ENCODE data around the gene TMED6. TPM values are rescaled to one million over a fixed set of nuclear protein-coding genes. Genes with fewer than 3 reads are reported as not detected.

The TMED6 gene
- total RNA-seq, 2 donors from 2014 or later, result 0.51 to 0.57 TPM

- intact Hi-C loops (cut with DNase I), result no loop called here
Measured at GRCh38 chr16:69327585-69328310, 23.8 kb downstream of the TMED6 start.

GRCh38 chr16:69326172-69326873, 25.3 kb downstream of the TMED6 start:
- intact Hi-C loops (cut with DNase I), result no loop called here
- peak; percentile 29 for DNase-seq (ENCODE audit: low spot score)

More at GRCh38 chr16:69327585-69328310, 23.8 kb downstream of the TMED6 start:
- DNase-seq (ENCODE audit: low spot score), result peak; percentile 45

DNA sequence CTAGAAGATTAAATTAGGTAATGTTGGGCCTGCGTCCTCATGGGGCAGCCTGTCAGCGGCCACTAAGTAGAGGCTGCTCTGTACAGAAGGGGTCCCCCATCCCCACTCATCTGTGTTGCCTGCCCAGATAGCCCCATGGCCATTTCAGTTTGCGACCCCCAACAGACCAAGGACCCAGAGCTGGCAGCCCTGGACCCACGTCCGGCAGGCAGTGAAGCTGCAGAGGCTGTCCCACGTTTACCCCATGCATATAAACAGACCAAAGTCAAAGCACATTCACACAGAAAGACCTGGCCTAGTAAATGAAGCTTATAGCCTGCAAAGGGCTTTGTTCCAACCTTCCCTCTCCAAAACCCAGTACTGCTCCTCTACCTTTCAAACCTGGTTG, 25.8 kb downstream of the TMED6 start:
- intact Hi-C loops (cut with DNase I), result no loop called here
- peak; percentile 15 for DNase-seq (ENCODE audit: low spot score)

DNA sequence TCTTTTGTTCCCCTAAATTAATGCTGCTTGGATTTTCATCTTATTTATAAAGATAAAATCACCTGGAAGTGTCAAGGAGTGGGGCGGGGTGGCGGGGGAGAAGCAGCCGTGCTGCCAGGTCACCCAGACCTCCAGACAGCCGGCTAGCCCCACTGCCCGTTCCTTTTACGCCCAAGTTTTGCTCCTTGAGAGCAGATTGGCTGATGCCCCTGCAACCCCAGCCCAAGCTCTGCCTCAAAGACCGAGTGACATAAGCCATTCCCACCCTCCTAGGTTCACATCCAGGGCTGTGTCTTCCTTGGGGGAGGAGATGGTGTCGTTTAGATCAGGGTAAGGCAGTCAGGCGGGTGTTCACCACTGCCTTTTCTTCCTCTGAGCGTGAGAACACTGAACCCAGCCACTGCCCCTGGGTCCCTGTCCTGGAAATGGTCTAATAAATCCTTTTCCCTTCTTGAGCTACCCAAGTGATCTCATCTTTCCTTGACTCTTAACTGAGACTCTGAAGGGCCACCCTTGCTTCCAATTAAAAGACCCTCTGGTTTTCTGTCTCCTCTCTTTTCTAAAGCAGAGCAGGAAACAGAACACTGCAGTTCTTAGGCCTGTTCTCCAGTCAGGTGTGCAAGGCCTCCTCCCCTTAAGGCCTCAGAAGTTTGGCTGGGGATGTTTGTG, 26.9 kb downstream of the TMED6 start:
- intact Hi-C loops (cut with DNase I), result no loop called here
- peak; percentile 76 for DNase-seq (ENCODE audit: low spot score)

DNA sequence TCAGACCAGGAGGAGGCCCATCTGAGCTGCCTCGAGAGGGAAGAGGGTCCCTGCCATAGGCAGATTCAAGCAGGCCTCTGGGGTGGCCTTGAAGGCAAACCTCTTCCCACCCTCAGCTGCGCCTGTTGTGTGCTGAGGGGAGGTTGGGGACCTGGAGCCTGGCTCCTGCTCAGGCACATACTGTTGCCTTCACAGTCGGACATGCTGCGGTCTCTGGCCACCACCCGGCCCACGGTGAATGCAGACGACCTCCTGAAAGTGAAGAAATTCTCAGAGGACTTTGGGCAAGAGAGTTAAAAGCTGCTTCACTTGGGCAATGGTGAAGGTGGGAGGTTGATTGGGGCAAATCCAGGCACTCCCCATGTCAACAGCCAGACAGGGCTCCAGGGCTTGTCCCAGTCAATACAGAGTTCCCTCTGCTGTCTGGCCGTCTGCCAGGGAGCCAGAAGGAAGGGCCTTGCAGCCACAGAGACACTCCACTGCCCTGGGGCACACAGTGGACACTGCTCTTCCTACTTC, 27.5 kb downstream of the TMED6 start:
- intact Hi-C loops (cut with DNase I), result no loop called here
- peak; percentile 88 for DNase-seq (ENCODE audit: low spot score)

- intact Hi-C loops (cut with DNase I), result no loop called here
- DNase-seq (ENCODE audit: low spot score), result peak; percentile 70
Measured at GRCh38 chr16:69323415-69323814, 28.2 kb downstream of the TMED6 start.

GRCh38 chr16:69322343-69322742, 29.2 kb downstream of the TMED6 start:
- DNase-seq (ENCODE audit: low spot score), result peak; percentile 41
- intact Hi-C loops (cut with DNase I), result no loop called here

DNA sequence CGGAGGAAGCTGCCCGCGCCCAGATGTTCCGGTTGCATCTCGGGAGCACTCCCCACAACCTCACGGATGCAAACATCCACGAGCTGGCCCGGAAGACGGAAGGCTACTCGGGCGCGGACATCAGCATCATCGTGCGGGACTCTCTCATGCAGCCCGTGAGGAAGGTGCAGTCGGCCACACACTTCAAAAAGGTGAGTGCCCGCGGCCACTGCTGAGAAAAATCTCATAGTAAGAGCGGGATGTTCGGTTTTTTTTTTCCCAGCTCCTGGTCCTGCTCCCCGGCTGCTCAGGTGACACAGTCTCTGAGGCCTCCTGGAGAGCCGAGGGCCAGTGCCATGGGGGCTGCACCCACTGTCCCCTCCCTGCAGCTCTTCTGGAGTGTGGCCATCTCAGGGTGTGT, 30.5 kb downstream of the TMED6 start:
- peak; percentile 75 for DNase-seq (ENCODE audit: low spot score)
- intact Hi-C loops (cut with DNase I), result no loop called here

DNA sequence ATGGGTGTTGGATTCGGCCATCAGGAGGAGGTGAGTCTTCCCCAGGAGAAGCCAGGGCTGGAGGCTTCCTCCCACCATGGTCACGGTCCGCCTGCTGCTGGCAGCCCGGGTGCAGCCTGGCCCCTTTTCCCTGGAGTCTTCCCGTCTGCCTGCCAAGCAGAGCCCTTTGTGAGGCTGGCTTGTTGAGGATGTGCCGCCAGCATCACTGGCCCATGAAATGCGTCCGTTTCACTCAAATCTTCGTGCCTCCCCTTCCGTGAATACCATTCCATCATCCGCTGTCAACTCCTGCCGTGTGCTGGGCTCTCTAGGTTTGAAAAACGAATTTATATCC, 30.9 kb downstream of the TMED6 start:
- DNase-seq (ENCODE audit: low spot score), result peak; percentile 30
- intact Hi-C loops (cut with DNase I), result no loop called here

- intact Hi-C loops (cut with DNase I), result no loop called here
- peak; percentile 76 for DNase-seq (ENCODE audit: low spot score)
Measured at GRCh38 chr16:69319826-69320739, 31.5 kb downstream of the TMED6 start.

- intact Hi-C loops (cut with DNase I), result no loop called here
- peak; percentile 61 for DNase-seq (ENCODE audit: low spot score)
Measured at GRCh38 chr16:69319381-69319780, 32.2 kb downstream of the TMED6 start.

DNA sequence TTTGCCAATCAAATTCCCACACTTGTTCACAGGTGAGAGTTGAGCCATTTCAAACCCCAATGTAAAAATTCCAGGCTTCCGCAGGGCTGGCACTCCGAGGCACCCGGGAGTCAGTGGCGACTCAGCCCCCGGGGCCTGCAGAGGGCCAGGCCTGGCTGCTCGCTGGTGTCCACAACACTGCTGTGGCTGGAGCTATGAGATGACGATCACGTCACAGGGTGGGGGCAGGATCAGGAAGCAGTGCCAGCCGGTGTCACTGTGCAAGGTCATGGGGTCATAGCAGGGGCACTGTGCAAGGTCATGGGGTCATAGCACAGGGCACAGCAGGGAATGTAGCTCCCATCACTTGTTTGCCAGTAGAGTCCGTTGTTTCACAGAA, 32.7 kb downstream of the TMED6 start:
- DNase-seq (ENCODE audit: low spot score), result peak; percentile 42
- intact Hi-C loops (cut with DNase I), result no loop called here

GRCh38 chr16:69318177-69318910, 33.2 kb downstream of the TMED6 start:
- intact Hi-C loops (cut with DNase I), result no loop called here
- peak; percentile 62 for DNase-seq (ENCODE audit: low spot score)

GRCh38 chr16:69316595-69317034, 35.0 kb downstream of the TMED6 start:
- DNase-seq (ENCODE audit: low spot score), result peak; percentile 68
- intact Hi-C loops (cut with DNase I), result no loop called here

DNA sequence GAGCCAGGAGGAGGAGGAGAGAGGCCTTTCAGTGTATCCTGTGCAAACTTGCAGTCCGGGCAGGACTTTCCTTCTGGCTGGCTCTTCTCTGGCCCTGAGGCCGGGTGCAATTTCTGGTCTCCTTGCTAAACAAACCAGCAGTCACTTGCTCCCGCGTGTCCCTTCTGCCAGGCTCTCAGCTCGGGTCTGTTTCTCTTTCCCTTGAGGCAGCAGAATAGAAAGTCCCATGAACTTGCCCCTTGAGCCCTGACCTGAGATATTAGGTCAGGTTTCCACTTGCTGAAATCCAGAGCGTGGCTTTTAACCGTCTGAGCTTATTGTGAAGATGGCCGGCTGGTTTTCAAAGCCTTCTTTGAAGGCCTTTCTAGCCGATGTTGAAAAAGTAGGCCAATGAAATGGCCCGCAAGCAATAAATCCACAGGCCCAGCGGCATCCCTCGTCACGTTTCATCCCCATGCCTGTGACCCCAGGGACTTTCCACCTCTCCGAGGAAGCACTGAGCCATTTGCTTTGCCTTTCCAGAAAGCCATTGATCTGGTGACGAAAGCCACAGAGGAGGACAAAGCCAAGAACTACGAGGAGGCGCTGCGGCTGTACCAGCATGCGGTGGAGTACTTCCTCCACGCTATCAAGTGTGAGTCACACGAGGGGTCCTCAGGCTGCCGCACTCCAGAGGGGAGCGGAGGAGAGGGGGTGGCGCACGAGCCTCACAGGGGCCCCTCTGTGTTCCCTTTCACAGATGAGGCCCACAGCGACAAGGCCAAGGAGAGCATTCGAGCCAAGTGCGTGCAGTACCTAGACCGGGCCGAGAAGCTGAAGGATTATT, 35.9 kb downstream of the TMED6 start:
- peak; percentile 62 for DNase-seq (ENCODE audit: low spot score)
- intact Hi-C loops (cut with DNase I), result no loop called here

GRCh38 chr16:69314534-69314933, 37.1 kb downstream of the TMED6 start:
- intact Hi-C loops (cut with DNase I), result no loop called here
- DNase-seq (ENCODE audit: low spot score), result no peak

DNA sequence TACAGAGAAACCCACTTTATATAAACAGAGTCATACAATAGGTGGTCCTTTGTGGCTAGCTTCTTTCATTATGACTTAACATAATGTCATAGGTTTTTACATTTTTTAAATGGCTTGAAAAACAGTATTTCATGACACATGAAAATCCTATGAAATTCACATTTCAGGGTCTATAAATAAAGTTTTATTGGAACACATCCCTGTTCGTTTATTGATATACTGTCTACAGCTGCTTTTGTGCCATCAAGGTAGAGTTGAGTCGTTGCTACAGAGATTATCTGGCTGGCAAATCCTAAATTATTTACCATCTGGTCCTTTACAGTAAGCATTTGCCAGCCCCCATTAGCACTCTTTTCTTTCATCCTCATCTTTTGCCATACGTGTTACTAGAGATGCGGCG, 38.1 kb downstream of the TMED6 start:
- DNase-seq (ENCODE audit: low spot score), result no peak
- intact Hi-C loops (cut with DNase I), result no loop called here
